GM12892 (cell line): Measurements from ENCODE around the gene FXYD6.

ENCODE experiments used
- DNase-seq: peaks from one replicate; pipeline ENCODE4 v3.0.0; 2011; ENCODE audit not compliant: insufficient read length
- FAIRE-seq: peaks from 2 replicates; lab custom pipeline; 2011; peaks lifted over from hg19 to GRCh38; lab: Jason Lieb, UNC
- POLR2A ChIP-seq: IDR thresholded peaks from 2 replicates; pipeline ENCODE4 v1.6.1; 2011; ENCODE audit warnings: low read depth, low read length, control low read depth
- POLR2AphosphoS5 ChIP-seq: IDR thresholded peaks from 2 replicates; pipeline ENCODE4 v1.6.1; 2011; ENCODE audit warnings: low read depth, low read length, control low read depth
- TAF1 ChIP-seq: IDR thresholded peaks from 2 replicates; pipeline ENCODE4 v1.6.1; 2011; ENCODE audit warnings: low read depth, mild to moderate bottlenecking, control low read depth, low read length, borderline replicate concordance

FXYD6 gene

DNA sequence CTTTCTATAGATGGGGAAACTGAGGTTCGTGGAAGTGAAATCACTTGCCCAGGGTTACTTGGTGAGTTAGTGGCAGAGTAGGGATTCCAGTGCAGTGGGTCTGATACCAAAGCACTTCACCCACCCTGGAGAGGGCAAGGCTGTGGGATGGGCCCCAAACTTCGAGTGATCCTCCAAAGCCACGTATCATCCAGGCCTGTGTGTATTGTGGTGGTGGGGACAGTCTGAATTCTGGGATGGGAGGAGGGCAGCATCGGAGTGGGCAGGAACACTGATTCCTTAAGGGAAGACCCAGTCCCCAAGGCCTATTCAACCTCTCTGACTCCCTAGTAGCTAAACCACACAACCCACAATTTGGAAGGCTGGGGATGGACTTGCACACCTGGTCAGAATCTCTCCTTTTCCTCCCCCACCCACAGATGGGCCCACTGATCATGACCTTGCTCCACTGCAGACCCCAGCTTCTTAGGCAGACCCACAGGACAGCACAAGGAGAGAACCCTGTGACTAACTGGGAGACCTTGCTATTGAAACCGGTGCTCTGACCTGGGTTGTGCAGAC is 41.2 kb upstream of the FXYD6 start:
- peak; percentile 36 for FAIRE-seq
- TF ChIP-seq POLR2AphosphoS5 (no peak), POLR2A (no peak), TAF1 (no peak)

DNA sequence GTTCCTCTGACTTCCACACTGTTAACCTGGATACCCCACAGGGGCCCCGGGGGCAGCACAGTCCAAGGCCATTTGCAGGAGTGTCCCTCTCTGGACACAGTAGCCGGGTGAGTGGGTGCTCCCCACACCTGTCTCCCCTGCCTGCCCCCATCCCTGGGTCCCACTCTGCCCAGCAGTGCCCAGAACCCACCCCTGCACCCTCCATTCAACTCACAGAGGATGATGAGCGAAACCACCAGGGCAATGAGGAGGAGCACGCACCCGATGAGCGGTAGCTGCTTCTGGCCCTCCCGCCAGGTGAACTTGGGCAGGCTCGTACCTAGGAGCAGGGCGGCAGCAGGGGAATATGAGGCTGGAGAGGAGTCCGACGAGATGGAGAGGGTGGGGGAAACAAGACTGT is 40.5 kb upstream of the FXYD6 start:
- TF ChIP-seq TAF1 (no peak), POLR2AphosphoS5 (no peak), POLR2A (no peak)
- FAIRE-seq = no peak
- no peak for DNase-seq

More for the DNA sequence above, 41.2 kb upstream of the FXYD6 start:
- no peak for DNase-seq

DNA sequence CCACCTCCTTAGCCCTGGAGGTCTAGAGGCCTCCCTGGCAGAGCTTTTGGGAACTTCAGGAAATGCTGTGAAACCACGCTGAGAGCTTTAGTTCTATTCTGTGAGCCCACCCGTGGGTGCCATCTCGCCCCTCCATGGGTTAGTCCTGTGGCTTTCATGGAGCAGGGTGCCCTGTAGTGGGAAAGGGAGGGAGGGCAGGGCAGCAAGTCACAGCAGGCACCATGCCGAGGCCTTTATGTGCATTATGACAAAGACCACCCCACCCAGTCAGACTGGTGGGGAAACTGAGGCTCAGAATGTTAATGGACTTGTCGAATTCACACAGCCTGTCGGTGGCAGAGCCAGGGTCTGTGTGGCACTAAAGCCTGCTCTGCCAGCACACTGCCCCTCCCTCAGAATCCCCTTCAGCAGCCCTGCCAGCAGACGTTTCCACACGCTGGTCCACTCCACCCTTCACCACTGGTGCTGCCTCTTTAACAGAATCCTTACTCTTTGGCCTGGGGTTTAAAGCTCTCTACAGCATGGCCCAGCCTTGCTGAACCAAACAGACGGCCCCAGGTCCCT is 39.3 kb upstream of the FXYD6 start:
- DNase-seq (no peak), FAIRE-seq (no peak)
- TF ChIP-seq POLR2A (no peak), POLR2AphosphoS5 (no peak), TAF1 (no peak)

DNA sequence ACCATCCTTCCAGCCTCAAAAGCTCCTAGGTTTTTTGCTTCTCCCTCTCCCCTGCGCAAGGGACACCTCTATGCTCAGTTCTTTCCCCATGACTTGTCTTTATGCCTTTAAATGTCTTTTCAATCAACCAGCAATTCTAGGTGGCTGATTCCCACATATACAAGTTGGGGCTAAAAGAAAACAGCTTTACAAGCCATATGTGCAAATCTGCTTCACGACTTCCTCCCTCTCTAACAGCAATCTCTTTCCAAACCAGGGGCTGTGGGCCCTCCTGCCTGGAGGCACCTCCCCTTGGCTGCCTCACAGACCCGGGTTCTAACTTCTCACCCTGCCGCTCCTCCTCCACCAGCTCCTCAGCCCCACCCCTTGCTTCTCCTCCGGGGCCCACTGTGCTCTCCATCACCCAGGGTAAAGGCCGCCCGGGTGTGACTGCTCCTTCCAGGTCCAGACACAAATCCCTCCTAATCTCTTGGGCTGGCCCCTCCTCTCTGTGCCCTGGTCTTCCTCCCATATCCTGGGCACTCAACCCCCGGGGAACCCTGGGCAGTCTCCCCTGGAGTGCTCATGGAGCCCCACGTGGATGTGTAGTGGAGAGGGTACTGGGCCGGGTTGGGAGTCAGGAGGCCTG is 38.6 kb upstream of the FXYD6 start:
- DNase-seq = no peak
- TF ChIP-seq TAF1 (no peak), POLR2A (no peak), POLR2AphosphoS5 (no peak)
- no peak for FAIRE-seq

DNA sequence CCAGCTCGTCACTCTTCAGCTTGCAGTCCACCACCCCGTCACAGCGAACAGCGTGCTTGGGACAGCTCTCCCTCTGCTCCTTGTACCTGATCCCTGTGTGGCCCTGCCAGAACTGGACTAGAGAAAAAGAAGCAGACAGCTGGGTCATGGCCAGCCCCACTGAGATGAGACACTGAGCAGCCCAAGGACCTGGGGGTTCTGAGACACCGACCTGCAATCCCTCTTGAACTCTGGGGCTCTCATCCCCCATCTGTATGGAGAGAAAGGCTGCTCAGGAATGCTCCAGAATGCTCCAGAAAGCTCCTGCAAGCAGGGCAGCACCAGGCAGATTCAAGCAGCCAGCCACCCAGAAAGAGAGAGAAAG is 37.9 kb upstream of the FXYD6 start:
- FAIRE-seq = no peak
- TF ChIP-seq POLR2AphosphoS5 (no peak), POLR2A (no peak), TAF1 (no peak)
- no peak for DNase-seq

DNA sequence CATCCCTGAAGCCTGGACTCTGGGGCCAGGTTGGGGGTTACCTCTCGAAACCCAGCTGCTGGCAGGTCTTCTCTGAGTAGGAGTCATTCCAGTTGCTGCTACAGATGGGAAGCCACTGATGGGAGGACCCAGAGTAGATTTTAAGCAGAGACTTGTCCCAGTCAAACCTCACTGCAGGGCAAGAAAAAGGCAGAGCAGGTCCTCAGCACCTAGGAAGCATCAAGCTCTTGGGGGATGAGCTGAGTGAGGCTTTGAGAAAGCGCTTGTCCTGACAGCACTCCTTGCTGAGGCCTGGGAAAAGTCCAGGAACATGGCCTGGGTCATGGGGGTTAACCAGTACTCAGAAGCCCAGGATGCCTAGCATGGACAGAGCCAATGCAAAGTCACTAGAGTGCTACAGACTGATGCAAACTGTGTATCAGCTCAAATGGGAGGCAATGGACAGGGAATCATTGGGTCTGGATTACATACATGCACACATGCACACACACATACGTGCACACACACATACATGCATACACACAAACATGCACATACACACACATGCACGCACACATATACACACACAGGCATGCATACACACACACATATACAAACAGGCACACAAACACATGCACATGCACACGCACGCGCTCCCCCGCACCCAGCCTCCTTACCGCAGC is 37.4 kb upstream of the FXYD6 start:
- no peak for DNase-seq
- FAIRE-seq = peak; percentile 21
- no peak for TF ChIP-seq POLR2AphosphoS5

DNA sequence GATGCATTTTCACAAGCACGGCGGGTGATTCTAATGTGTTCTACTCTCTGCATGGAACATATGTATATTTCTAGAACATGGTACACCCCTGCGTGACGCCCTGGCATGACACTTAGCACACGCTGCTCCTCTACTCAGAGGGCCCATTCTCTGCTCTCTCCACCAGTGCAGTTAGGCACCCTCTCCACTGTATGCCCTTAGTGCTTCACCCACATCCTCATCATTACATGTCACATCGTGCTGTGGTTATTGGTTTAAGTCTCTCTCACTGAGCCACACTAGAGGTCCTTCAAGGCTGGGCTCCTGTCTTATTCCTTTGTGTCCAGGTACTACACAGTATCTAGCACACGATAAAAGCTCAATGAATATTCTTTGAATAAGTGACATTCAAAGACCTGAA is 36.0 kb upstream of the FXYD6 start:
- no peak for FAIRE-seq
- TF ChIP-seq TAF1 (no peak), POLR2A (no peak), POLR2AphosphoS5 (no peak)
- DNase-seq = no peak

DNA sequence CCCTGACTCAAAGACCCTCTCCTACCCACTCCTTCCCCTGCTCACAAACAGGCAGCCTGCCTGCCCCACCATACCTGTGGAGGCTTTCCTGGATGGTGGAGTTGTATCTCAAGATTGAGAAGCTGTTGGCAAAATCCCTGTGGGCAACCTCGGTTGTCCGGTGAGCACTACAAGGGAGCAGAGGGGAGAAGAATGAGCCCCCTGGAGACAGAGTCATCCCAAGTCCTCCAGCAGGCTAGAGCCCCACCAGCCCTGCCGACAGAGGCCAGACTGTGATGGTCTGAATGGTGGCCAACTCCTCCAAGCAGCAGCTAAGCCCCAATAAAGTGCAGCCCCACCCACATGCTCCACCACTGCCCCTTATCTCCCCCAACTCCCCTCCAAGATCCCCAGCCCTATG is 35.2 kb upstream of the FXYD6 start:
- FAIRE-seq (no peak), DNase-seq (no peak)
- TF ChIP-seq POLR2AphosphoS5 = no peak
- TF ChIP-seq POLR2A = no peak
- TF ChIP-seq TAF1 = no peak

DNA sequence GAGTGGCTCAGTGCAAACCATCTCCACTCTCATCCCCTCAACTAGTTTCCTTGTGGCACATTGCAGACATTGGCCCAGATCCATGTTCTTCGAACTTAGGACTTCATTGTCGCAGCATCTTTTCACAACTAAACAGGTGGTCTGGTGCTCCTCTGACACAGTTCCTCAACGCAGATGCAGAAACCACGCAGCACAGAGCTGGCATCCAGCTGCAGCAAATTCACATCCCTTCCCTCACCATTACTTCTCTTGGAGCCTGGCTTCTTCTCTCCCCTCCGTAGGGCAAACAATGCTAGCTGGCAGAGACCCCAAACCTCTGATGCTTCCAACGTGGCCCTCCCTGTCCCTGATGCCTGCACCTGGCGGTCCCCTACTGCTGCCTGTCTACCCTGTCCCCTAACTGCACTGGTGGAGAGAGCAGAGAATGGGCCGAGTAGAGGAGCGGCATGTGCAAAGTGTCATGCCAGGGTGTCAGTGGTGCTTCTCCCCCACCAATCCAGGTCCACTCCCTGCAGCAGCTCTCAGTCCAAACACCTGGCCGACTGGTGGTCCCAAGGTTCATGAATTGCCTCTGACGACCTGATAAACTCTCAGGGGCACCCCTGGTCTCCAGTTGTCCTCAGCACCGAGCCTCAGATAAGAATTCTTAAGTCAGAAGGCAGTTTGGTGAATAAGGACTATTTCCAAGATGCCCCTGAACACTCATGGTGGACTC is 34.6 kb upstream of the FXYD6 start:
- FAIRE-seq (no peak), DNase-seq (no peak)
- TF ChIP-seq POLR2A (no peak), POLR2AphosphoS5 (no peak), TAF1 (no peak)

DNA sequence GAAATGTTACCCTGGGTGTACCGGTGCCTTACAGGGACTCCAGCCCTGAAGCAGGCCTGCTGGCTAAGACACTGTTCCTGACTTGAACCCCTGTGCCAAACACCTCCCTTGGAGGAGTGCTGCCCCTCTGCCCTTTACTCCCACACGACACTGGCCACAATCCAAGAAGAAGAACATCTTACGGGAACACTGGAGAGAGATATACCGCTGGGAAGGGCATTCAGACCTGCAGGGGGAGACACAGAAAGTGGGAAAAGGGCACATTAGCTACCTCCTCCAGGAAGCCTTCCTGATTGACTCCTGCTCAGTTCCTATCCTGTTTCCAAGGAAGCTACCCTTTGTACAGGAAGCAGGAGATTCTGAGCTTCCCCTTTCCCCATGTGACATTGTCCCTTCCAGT is 34.1 kb upstream of the FXYD6 start:
- FAIRE-seq = no peak
- TF ChIP-seq POLR2A (no peak), TAF1 (no peak), POLR2AphosphoS5 (no peak)
- no peak for DNase-seq

DNA sequence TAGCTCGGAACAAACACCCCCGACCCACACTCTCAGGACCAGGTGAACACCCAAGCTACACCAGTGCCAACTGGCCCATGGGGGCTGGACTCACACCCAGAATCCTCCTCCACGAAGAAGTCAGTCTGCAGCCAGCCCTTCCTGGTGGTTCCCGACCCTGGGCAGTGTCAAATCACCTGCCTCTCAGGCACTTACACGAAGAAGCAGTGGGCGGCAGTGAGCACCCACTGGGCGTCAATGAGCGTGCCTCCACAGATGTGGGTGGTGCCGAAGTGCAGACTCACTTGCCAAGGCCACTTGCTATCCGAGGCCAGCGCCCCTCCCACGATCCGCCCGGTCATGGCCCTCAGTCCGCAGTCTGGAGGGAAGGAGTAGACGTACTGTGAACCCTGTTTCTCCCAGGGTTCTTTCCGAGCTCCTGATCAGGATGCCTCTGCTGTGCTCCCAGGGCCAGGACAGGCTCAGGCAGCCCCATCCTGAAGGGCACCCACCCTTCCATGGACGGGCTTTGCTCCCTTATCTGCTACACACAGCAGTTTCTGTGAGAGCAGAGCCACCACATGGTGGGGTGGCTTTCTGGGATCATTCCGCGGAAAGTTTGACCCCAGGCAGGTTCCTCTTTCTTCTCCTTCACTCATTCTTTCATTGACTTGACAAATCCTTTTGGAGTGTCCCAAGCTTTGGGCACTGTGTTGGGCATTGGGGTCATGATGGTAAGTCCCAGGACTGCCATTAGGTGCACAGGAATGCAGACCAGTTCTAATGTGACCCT is 33.3 kb upstream of the FXYD6 start:
- no peak for FAIRE-seq
- TF ChIP-seq POLR2AphosphoS5 (no peak), POLR2A (no peak), TAF1 (no peak)
- no peak for DNase-seq

DNA sequence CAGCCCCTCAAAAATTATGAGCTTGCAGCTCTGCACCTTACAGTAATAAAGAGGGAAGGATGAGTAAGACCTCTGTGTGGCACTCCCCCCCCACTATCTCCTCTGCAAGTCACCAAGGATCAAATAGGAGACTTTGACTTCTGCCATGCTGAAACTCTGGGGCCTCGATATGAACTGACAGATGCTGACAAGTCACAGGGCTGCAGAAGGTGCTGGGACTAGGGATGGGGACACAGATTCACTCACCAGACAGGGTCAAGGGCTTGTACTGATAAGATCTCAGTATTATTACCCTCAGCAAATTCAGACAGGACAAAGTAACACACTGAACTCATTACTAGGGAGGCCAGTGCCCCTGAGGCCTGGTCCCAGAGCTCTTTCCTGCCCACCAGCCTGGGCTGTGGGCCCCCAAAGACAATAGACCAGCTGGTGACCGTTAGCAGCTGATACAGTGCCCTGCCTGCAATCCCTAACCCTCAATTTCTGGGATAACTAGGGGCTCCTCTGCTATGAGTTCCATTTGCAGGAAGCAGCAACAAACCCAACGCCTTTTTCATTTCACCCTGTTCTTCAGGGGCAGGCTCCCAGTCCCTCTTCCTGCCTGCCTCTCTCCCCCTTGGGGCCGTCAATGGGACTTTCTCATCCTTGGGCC is 32.6 kb upstream of the FXYD6 start:
- FAIRE-seq = peak; percentile 17
- TF ChIP-seq POLR2A (no peak), TAF1 (no peak), POLR2AphosphoS5 (no peak)
- DNase-seq = no peak
